RWPE1 (cell line): ENCODE data around the gene ANKRD11.

ENCODE experiments used
- CTCF ChIA-PET: fragments of 350-600 bp; sonication (Branson Sonifier 250); formaldehyde crosslinking; extraction: SDS; loops from one replicate; lab custom pipeline; 2021; lab: Yijun Ruan, JAX
- POLR2A ChIA-PET: fragments of 400-600 bp; formaldehyde crosslinking; extraction: SDS; loops from one replicate; lab custom pipeline; 2020; ENCODE audit warnings: antibody characterized with exemption; ENCODE audit not compliant: low non-redundant PET; lab: Yijun Ruan, JAX
- DNase-seq: peaks from one replicate; pipeline ENCODE4 v3.0.0; 2012; ENCODE audit warnings: low spot score
- H3K27ac ChIP-seq: fragments of 450-650 bp; 2 replicates; pipeline ENCODE4 v1.5.1; 2017
- CTCF ChIP-seq: fragments of 450-650 bp; conservative IDR thresholded peaks from 2 replicates; pipeline ENCODE4 v1.5.1; 2017; ENCODE audit warnings: low read depth, mild to moderate bottlenecking

The ANKRD11 gene

GRCh38 chr16:89522287-89522686, 31.9 kb upstream of the ANKRD11 start:
- CTCF ChIA-PET, result no interaction called here
- no peak for DNase-seq
- POLR2A ChIA-PET, result no interaction called here
- TF ChIP-seq CTCF, result no peak
- H3K27ac ChIP-seq, result no peak overlapping the region

GRCh38 chr16:89519881-89520280, 29.5 kb upstream of the ANKRD11 start:
- POLR2A ChIA-PET, result no interaction called here
- DNase-seq, result no peak
- no peak for TF ChIP-seq CTCF
- CTCF ChIA-PET, result no interaction called here
- H3K27ac ChIP-seq, result no peak overlapping the region; the same call in 1 of the 2 replicates

GRCh38 chr16:89517128-89517527, 26.8 kb upstream of the ANKRD11 start:
- H3K27ac ChIP-seq, result no peak overlapping the region
- no peak for TF ChIP-seq CTCF
- DNase-seq, result no peak
- ChIA-PET POLR2A (interaction anchor here (0.6 kb wide), 1 partner anchor 12 kb away, joined by 8 read pairs; no protein-coding TSS in a partner anchor), CTCF (interaction anchor here (0.5 kb wide), 1 partner anchor 717 kb away, joined by 3 read pairs; no protein-coding TSS in a partner anchor)

- POLR2A ChIA-PET, result no interaction called here
- DNase-seq, result no peak
- TF ChIP-seq CTCF, result no peak
- CTCF ChIA-PET, result no interaction called here
- peak overlapping the region; percentile 18 for H3K27ac ChIP-seq
These were observed 22.1 kb upstream of the ANKRD11 start for GRCh38 chr16:89512453-89512852.

GRCh38 chr16:89511374-89511773, 21.0 kb upstream of the ANKRD11 start:
- ChIA-PET POLR2A (interaction anchor here (0.6 kb wide), 1 partner anchor 48 kb away, joined by 3 read pairs; no protein-coding TSS in a partner anchor), CTCF (no interaction called here)
- TF ChIP-seq CTCF, result no peak

GRCh38 chr16:89510526-89510925, 20.2 kb upstream of the ANKRD11 start:
- ChIA-PET POLR2A (no interaction called here), CTCF (no interaction called here)
- TF ChIP-seq CTCF, result no peak
- no peak for DNase-seq
- no peak overlapping the region for H3K27ac ChIP-seq

More at GRCh38 chr16:89511374-89511773, 21.0 kb upstream of the ANKRD11 start:
- DNase-seq, result no peak
- H3K27ac ChIP-seq, result peak overlapping the region; percentile 18
